Choroid plexus epithelial cell (primary cell): ENCODE data around the gene SELPLG.
A peak's percentile ranks its signal among the peaks of the same experiment; 100 is the strongest.

Experiments
- DNase-seq: peaks from one replicate; pipeline ENCODE4 v3.0.0-alpha.2; 2010; ENCODE audit warnings: low read depth
- H3K4me3 ChIP-seq: 2 replicates; pipeline ENCODE4 v1.5.1; 2011; ENCODE audit warnings: low read depth, mild to moderate bottlenecking, control low read depth, low read length, moderate library complexity
- CTCF ChIP-seq: conservative IDR thresholded peaks from 2 replicates; pipeline ENCODE4 v1.5.1; 2011; ENCODE audit warnings: low read depth, mild to moderate bottlenecking, control low read depth, inconsistent platforms, low read length, moderate library complexity

SELPLG gene

GRCh38 chr12:108642269-108642870, 8.7 kb upstream of the SELPLG start:
- no peak overlapping the region for H3K4me3 ChIP-seq
- DNase-seq: no peak
- TF ChIP-seq CTCF: no peak

GRCh38 chr12:108641446-108642268, 8.0 kb upstream of the SELPLG start:
- H3K4me3 ChIP-seq: no peak overlapping the region
- no peak for TF ChIP-seq CTCF
- no peak for DNase-seq

GRCh38 chr12:108640802-108641445, 7.2 kb upstream of the SELPLG start:
- DNase-seq: peak; percentile 75

GRCh38 chr12:108638997-108639822, 5.5 kb upstream of the SELPLG start:
- no peak for TF ChIP-seq CTCF
- H3K4me3 ChIP-seq: no peak overlapping the region
- DNase-seq: no peak

More at GRCh38 chr12:108640802-108641445, 7.2 kb upstream of the SELPLG start:
- no peak overlapping the region for H3K4me3 ChIP-seq
- no peak for TF ChIP-seq CTCF

- H3K4me3 ChIP-seq: no peak overlapping the region
- TF ChIP-seq CTCF: no peak
- no peak for DNase-seq
Observed at GRCh38 chr12:108638141-108638827, 4.6 kb upstream of the SELPLG start.

- TF ChIP-seq CTCF: no peak
- DNase-seq: no peak
- H3K4me3 ChIP-seq: no peak overlapping the region
Observed at GRCh38 chr12:108637222-108637971, 3.7 kb upstream of the SELPLG start.
